ENCODE data around the gene OST4.

DNA sequence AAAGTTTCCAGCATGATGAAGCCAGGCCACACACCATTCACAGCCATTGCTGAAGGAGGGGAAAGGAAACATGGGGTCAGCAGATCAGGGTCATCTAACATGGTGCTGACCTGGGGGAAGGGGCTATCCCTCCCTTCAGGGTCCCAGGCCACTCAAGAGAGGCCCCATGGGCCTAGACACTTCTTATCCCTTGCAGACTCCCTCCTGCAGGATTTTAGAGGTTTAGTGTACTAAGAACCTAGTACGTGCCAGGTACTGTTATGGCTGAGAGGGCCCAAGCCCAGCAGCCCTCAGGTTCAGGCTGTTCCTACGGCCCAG is 23.9 kb upstream of the OST4 start:
- TF ChIP-seq, protein P1, sequence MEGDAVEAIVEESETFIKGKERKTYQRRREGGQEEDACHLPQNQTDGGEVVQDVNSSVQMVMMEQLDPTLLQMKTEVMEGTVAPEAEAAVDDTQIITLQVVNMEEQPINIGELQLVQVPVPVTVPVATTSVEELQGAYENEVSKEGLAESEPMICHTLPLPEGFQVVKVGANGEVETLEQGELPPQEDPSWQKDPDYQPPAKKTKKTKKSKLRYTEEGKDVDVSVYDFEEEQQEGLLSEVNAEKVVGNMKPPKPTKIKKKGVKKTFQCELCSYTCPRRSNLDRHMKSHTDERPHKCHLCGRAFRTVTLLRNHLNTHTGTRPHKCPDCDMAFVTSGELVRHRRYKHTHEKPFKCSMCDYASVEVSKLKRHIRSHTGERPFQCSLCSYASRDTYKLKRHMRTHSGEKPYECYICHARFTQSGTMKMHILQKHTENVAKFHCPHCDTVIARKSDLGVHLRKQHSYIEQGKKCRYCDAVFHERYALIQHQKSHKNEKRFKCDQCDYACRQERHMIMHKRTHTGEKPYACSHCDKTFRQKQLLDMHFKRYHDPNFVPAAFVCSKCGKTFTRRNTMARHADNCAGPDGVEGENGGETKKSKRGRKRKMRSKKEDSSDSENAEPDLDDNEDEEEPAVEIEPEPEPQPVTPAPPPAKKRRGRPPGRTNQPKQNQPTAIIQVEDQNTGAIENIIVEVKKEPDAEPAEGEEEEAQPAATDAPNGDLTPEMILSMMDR (IDR thresholded peaks at IDR 0.05; ENCODE audit: insufficient read depth, low read length, poor library complexity, severe bottlenecking), result no peak
- no peak for TF ChIP-seq EZH2phosphoT487 (conservative IDR thresholded peaks at IDR 0.05; ENCODE audit: low read length)
